Activated CD4-positive, alpha-beta T cell treated with anti-CD3 and anti-CD28 coated beads for 4 hours (primary cell): Measurements from ENCODE around the gene TFF1.

Experiments
- DNase-seq, 2 donors: peaks; one replicate each; pipeline ENCODE4 v3.0.0-alpha.2; 2020

Gene TFF1

DNA sequence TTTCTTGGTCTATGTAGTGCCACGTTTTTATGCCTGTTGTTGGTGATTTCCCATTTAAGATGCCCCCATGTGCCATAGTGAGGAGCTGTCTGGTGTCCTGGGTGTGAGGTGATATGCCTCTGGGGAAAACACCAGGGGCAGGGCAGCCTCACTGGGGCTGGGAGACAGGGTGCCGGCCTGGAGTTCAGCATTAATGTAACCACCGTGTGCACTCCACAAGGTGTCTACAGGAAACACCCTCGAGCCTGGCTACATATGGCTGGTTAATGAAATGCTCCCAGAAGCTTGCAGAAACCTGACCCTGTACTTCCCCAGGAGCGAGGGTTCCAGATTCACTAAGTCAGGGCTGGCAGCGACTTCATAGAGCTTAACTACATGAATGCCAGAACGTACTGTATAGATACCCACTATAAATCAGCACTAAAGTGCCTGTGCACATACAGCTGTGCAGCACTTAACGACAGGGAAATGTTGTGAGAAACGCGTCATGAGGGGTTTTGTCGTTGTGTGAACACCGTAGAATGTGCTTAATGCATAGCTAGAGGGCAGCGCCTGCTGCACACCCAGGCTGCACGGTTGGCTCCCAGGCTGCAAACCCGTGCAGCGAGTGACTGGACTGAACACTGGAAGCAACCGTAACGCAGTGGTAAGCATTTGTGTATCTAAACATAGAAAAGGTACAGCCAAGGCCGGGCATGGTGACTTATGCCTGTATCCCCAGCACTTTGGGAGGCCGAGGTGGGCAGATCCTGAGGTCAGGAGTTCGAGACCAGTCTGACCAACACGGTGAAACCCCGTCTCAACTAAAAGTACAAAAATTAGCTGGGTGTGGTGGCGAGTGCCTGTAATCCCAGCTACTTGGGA, 25.9 kb downstream of the TFF1 start:
- no peak for DNase-seq

DNA sequence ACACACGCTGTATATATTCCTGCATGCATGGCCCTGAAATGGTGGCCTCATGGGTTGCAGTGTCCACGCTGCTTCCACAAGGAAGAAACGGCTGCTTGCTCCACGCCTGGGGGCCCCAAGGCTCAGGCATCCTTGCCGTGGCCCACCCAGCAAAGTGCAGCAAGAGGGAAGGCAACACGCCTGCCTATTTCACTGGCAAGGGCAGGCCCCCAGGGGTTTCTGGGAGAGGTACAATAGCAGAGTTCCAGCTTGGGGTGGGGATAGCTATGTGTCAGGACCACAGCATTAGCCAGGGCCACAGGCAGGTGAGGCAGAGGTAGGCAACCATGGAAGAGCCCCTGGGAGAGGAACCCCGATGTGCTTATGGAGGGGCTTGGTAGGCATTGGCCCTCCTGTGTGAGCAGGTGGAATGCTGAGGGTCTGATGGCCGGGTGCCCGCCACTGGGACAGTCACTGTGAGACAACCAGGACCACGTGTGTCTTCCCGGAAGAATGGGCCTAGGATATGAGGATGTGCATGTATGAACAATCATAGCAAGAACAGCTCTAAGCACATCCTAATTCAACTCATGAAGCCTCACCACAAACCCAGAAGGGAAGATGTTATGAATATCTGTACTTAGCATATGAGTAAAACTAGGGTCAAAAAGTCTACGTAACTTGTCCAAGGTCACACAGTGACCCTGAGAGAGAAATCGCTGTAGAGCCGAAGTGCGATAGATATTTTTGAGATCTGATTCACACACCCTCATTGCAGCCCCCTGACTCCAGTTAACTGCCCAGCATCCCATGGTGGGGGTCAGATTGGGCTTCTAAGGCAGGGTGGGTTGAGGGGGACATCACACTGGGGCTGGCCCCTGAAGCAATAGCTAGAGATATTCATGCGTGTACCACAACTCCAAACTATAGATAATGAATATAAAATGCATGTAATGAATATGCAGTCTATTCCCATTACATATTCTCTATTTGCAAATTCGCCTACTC, 27.3 kb downstream of the TFF1 start:
- DNase-seq, result no peak

DNA sequence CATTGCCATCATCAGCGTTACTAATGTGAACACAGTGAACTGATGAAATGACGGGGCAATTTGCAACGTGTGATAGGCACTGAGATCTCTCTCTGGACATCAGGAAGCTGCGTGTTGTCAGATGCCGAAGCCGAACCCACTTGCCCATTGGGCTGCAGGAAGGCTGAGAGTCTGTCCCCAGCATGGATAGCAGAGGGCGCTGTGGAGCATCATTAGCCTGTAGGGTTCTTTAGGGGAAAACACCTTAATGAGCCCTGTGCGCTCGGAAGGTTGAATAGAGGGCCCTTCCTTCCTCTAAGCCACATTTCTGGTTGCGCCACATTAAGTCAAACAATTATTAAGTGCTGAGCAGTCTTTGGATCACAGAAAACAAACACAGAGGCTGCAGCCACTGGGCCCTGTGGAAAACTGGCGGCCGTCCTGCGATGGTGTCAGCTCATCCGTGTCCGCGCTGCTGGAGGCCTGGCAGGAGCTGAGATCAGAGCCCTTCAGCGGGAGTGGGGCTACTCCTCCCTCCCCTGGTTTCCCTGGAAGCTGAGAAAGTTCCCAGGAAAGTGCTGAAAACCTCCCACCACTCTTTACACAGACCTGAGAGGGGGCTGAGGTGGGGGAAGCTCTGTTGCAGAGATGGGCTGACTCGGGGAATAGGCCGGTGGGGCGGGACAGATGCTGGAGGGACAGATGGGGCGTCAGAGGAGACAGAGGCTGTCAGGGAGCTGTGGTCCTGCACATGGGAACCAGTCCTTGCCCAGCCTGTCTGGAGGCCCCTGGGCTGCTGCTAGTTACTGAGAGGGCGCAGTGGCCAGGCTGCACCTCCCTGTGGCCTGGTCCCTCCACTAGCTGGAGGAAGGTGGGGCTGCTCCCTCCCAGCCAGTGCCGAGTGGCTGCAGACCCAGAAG, 28.3 kb downstream of the TFF1 start:
- DNase-seq, result peak; percentile 84 to 87

DNA sequence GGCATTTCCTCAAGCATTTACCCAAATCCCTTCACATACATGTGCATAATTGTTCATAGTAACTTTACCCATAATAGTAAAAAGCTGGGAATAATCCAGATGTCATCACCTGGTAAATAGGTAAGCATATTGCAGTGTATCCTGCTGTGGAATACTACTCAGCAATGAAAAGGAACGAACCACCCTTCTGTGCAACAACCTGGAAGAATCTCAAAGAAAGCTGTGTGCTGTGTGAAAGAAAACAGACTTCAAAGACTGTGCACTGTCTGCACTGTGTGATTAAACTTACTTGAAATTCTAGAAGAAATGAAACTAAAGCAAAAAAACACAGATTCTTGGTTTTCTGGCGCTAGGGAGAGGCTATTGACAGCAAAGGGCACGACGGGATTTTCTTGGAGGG, 29.1 kb downstream of the TFF1 start:
- DNase-seq, result no peak

DNA sequence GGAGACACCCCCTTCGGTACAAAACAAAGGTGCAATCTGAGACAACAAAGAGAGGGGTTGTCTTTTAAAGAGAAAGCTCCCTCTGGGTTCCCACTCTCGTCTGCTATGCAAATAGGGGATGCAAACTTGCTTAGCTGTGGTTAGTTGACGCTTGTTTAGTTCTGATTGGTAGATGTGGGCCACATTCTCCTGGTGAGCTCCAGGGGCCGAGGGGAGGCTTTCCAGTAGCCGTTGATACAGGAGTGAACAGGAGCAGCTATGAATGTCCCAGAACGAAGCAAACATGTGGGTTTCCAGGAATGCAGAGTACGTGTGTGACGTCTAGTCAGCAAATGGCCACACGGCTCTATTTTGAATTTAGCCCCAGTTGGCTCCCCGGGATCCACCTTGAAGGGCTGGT, 30.3 kb downstream of the TFF1 start:
- DNase-seq, result no peak

DNA sequence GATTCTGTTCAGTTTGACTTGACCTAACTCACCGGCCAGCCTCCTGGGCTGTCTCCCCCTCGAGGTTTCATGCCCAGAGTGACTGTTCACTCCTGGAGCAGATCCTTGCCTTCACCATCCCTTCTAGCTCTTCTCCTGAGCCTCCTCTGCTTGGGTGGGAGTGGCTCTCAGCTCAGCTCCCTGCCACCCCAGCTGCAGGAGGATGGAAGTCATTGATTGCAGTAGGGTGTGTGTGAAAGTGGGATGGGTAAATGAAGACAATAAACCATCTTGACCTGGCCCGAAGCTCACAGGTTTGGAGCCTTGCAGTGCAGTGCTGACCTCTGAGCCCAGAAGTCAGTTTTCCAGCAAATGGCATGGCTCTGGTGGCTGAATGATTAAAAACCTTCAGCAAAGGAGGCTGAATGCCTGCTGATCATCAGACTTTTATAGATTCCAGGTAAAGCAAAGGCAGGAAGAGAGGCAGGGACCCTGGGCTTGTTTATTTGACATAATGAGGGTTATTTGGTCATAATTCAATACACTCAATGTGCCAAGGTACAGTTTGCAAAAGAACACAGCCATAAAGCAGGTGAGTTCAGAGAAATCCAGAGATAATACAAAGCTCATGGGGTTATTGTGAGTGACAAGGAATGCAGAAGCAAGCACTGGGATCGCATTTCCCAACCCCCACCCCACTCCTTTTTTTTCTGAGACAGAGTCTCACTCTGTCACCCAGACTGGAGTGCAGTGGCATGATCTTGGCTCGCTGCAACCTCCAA, 33.6 kb downstream of the TFF1 start:
- no peak for DNase-seq

DNA sequence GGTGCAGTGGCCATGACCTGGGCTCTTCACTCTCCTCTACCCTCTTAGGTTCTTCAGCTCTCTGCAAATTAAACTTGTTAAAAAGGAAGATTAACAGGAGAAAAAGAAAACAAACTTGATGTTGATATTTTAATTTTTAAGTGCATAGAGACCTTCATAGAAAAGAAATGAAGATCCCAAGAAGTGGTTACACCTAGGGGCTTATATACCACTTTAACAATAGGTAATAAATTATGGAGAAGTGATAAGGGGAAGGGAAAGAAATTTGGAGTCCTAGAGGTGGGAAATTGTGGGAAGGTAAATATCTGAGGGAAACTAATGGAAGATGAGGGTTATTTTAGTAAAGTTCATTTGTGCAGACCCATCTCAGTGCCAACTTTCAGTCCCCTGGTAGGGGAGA, 34.7 kb downstream of the TFF1 start:
- DNase-seq, result no peak

DNA sequence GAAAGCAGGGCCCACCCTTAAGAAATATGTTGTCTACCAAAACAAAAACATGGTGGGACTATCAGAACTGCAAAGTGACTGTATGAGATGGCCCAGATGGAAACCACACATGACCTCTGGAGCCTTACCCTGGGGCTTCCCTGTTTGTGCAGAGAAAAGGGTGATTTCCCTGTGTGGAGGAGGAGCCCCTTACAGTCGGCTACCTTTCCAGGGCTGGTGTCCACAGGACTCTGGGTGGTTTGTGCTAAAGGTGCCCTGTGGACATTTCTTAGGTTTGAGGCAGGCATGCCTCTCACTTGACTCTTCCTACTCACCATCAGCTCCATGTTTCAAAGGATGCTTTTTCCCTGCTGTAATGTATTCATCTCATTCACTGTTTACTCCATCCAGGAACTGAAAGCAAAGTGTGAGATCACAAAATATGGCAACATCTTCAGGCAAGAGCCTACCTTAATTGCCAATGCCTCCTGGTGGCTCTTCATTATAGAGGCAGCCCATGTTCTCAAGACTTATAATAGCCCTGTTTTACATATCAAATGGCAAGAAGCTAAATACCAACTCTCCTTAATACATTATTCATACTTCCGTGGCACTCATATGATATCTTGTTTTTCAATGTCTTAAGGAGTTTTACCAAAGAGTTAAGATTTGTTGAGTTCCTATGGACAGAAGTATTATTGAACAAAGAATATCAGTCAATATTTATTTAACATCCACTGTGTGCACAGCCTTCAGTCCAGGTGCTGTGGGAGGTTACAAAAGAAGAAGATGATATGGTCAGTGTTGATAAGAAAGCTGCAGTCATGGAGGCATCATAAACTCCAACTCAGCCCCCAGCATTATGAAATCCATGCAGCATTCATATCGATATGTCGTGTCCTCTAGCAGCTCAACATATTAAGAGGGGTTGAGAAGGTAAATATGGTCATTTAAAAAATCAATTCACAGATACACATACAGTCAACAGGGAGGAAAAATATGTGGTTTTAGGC, 35.7 kb downstream of the TFF1 start:
- no peak for DNase-seq

DNA sequence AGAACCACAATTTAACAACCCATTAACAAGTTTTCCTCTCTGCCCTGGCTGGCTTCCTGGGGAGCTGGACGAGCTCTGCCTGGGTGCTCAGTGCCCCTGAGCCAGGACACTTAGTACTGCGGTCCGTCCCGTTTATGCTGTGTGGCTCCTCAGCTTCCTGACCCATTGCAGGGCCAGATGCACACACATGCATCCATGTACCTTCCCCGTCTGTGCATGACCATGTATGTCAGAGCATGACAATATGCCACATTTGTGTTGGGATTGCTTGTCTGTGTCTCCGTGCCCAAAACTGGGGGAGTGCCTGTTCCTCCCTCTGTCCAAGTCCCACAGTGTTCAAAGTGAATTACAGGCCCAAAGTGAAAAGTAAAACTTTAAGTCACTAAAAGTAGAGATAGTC, 41.4 kb downstream of the TFF1 start:
- no peak for DNase-seq

DNA sequence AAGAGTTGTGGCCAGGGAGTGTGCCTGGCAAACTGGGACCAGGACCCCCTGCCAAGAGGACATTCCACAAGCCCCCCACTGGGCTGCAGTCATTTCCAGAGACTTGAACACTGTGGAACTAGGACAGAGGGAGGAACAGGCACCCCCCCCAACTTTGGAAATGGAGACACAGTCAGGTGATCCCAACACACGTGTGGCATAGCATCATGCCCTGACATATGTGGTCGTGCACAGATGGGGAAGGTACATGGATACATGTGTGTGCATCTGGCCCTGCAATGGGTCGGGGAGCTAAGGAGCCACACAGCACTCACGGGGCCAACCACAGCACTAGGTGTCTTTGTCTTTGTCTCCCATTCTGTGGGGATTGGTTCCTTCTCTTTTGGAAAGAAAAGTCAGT, 44.5 kb downstream of the TFF1 start:
- no peak for DNase-seq

DNA sequence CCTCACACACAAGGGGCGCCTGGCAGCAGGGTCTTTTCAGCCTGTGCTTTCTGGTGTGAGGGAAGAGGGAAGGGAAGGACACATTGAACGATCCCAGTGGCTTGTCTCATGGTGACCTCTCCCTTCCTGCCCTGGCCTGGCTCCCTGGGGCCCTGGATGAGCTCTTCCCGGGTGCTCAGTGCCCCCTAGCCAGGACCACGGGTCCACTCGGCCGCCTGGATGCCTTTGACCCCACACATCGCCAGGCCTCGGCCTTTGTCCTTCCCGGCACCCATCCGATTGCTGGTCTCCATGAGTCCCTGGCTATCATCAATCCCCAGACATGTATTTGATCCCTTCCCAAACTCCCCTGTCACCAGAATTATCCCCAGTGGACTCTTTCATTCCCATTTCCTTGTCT, 45.1 kb downstream of the TFF1 start:
- DNase-seq, result no peak

DNA sequence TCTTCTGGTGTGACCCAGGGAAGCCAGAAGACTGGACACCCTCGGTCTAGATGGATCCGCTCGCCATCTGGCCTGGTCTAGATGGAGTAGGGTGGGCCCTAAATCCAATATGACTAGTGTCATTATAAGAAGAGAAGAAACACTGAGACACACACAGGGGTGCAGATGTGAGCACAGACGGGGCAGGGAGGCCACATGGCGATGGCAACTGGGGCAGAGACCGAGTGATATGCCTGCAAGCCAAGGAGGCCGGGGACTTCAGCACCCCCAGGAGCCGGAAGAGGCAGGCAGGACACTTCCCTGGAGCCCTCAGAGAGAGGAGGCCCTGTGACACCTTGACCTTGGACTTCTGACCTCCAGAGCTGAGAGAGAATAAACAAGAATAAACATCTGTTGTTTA, 45.5 kb downstream of the TFF1 start:
- DNase-seq, result no peak

DNA sequence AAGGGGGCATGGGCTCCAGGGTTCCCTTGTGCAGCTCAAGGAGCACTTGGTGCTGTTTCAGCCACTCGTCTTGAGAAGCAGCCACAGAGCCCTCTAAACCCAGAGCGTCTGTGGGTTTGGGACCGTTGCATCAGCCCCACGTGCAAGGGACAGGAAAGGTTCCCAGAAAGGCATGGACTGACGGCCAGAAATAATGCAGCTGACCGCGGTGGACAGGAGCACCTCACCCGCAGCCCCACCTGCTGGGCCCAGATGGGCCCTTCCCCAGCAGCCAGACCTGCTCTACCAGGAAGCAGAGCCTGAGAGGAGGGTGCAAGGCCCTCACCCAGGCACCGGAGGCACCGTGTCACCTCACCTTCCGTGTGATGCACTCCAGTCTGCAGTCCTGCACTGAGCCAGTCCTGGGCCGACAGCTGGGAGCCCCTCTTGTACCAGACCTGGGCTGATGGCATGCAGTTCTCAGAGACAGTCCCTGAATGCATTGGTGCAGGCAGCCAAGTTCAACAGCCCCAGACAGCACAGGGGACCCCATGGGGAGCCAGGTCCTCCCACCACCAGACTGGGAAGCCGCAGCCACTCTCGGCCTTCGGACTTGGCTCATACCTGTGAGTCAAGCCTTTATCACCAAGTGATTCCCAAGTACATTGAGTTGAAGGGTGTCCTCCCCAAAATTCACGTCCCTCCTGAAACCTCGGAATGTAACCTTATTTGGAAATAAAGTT, 46.3 kb downstream of the TFF1 start:
- no peak for DNase-seq

DNA sequence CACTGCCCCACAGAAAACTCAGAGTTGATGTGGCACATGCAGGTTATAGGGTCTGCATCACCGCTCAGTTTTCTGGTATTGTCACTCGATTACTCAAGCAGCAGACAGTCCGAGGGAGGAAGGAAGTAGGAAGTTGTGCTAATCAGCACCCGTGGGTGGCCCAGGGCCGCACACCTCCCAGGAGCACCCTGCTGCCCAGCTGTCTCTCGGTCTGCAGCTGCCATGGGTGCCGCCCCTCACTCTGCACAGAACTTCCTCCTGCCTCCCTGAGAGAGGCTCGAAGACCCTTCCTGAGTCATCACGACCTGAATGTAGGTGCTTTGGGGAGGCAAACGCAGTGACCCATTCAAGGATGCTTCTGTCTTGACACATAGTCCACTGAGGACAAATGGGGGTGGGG, 47.0 kb downstream of the TFF1 start:
- DNase-seq, result no peak

DNA sequence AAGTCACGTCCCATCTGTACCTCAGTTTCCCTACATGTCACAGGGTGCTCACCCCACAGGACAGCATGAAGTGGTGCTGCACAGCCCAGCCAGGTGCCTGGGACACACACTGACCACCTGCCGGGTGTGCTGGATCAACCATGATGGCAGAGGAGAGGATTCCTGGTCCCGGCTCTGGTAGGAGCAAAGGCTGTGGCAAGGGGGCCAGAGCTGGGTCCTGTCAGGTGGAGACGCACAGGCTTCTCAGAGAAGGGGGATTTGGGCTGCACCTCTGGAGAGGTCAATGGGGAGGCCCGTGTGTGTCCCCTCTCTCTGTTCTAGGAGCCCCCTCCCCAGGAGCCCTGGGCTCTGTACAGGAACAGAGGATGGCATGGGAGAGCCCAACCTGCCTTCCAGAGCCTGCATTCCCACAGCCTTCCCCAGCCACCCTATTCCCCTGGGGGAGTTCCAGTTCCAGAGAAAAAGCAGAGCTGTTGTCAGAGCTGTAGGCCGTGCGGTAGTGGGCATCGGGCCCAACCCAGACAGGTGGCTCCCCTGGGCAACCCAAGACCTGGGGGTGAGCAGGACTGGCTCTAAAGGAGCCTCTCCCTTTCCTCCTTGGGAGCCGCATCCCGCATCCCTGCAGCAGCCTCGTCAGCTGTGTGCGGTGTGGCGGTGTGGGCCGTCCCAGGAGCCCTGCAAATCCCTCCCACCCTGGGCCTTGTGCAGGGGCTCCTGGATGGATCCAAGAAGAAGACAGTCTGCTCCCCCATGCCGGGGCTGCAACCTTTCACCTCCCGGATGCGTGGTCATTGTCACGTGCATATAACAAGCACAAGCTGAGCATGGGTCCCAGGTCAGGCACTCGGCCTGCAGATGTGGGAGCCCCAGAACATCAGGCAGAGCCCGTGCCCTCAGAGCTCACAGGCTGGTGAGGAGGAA, 48.2 kb downstream of the TFF1 start:
- no peak for DNase-seq

DNA sequence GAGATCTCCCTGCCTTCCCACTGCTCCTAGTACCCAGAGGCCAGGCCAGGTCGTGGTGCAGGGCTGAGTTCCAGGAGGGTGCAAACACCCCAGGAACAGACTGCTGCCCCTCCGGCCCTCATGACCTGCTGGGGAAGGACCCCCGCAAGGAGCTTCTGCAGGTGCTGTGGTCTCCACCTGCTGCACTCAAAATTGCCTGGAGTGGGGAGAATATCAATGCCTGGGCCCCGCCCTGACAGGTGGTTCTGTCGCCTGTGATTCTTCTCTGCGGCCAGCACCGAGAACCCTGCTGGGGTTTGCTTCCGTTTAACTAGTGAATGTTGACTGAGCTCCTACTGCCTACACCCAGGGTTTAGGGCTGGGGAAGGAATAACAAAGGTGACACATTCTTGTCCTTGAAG, 49.0 kb downstream of the TFF1 start:
- no peak for DNase-seq

DNA sequence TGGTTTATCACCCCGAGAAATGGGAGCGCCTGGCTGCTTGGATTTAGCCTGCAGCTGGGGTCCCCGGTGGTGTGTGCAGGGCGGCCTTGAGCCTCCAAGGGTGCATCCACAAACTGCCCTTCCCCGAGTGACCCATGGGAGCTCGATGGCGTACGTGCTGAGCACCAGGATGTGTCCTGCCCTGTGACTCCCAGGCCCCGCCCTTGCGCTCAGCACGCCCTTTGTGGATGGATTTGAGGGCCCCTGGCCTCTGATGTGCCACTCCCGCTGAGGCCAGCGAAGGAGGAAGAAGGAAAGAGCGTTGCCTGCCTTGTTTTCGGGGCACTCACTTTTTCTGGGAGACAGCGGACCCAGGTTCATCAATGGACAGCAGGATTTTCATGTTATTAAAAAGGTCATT, 49.4 kb downstream of the TFF1 start:
- no peak for DNase-seq

DNA sequence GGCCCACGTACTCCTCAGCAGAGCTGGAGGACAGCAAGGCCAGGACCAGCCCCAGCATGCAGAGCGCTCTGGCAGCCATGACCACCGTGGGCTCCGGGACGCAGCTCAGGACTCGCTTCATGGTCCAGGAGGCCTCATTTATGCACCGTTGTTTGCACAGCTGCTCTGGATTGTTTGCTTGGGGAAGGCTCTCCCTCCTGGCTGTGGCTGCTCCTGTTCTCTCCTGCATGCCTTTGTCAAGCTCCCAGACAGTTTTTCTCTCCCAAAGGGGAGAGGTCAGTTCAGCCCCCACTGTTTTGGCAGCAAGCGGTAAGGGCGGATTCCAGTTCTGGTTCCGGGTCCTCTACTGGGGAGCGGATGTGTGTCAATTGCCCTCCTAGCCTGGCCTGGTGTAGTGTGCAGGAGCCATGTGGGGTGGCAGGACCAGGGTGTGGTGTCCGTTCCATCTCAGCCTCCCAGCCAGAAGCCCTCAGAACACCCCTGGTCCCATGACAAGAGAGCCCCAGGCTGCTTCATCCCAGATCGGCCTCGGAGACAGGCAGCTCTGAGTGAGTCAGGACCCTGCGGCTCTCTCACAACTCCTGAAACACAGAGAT, 50.9 kb downstream of the TFF1 start, which contains the start of gene TFF3:
Gene TFF3, minus strand, starts transcription at position 114 of the 596 bp plus-strand sequence. Its CDS starts 35 bp downstream, at position 79.
- no peak for DNase-seq
